Retina (tissue), 1 donor: ENCODE results near the gene CIB2.
"Not testable (repeated sequence)": the region's sequence is repeated elsewhere in the genome, so short reads cannot be mapped to it uniquely, and the experiment has no call there.

Source experiments
- DNase-seq: peaks from one replicate; pipeline ENCODE4 v3.0.0-alpha.2; 2016

CIB2 gene

GRCh38 chr15:78131295-78132061, at the start of gene CIB2:
Gene CIB2, minus strand, starts transcription at chr15:78131445. Its CDS starts 230 bp downstream, at chr15:78131215.
- peak; percentile 94 for DNase-seq

- no peak for DNase-seq
Measured at GRCh38 chr15:78179906-78180305, 48.7 kb upstream of the CIB2 start.

- no peak for DNase-seq
Measured at GRCh38 chr15:78179286-78179840, 48.1 kb upstream of the CIB2 start.

GRCh38 chr15:78178064-78178463, 46.8 kb upstream of the CIB2 start:
- DNase-seq = no peak

- peak; percentile 43 for DNase-seq
Measured at GRCh38 chr15:78177447-78177873, 46.2 kb upstream of the CIB2 start.

- DNase-seq = no peak
Measured at GRCh38 chr15:78175330-78175729, 44.1 kb upstream of the CIB2 start.

GRCh38 chr15:78174401-78174800, 43.2 kb upstream of the CIB2 start:
- DNase-seq = no peak

- no peak for DNase-seq
Measured at GRCh38 chr15:78171864-78172472, 40.7 kb upstream of the CIB2 start.

- no peak for DNase-seq
Measured at GRCh38 chr15:78170848-78171773, 39.9 kb upstream of the CIB2 start.

- DNase-seq = no peak
Measured at GRCh38 chr15:78168608-78169007, 37.4 kb upstream of the CIB2 start.

- no peak for DNase-seq
Measured at GRCh38 chr15:78167227-78167888, 36.1 kb upstream of the CIB2 start.

- no peak for DNase-seq
Measured at GRCh38 chr15:78164010-78164409, 32.8 kb upstream of the CIB2 start.

- no peak for DNase-seq
Measured at GRCh38 chr15:78162038-78162437, 30.8 kb upstream of the CIB2 start.

- no peak for DNase-seq
Measured at GRCh38 chr15:78159395-78159794, 28.1 kb upstream of the CIB2 start.

- DNase-seq = no peak
Measured at GRCh38 chr15:78157203-78157602, 26.0 kb upstream of the CIB2 start.

- DNase-seq = no peak
Measured at GRCh38 chr15:78156653-78157052, 25.4 kb upstream of the CIB2 start.

- DNase-seq = no peak
Measured at GRCh38 chr15:78155355-78155939, 24.2 kb upstream of the CIB2 start.

GRCh38 chr15:78154955-78155354, 23.7 kb upstream of the CIB2 start:
- DNase-seq = no peak

GRCh38 chr15:78151075-78151474, 19.8 kb upstream of the CIB2 start:
- DNase-seq = not testable (repeated sequence)

- no peak for DNase-seq
Measured at GRCh38 chr15:78149805-78150751, 18.8 kb upstream of the CIB2 start.
